Measurements from ENCODE around the gene PIP4K2C.
"Not testable (repeated sequence)": the region's sequence is repeated elsewhere in the genome, so short reads cannot be mapped to it uniquely, and the experiment has no call there.

The PIP4K2C gene

GRCh38 chr12:57558864-57559263 lies 32.1 kb upstream of the PIP4K2C start:
- in situ Hi-C loops (cut with MboI; ENCODE audit: low sequenced_read_pairs) = no loop called here

GRCh38 chr12:57560516-57560915 lies 30.5 kb upstream of the PIP4K2C start:
- in situ Hi-C loops (cut with MboI; ENCODE audit: low sequenced_read_pairs) = no loop called here

DNA sequence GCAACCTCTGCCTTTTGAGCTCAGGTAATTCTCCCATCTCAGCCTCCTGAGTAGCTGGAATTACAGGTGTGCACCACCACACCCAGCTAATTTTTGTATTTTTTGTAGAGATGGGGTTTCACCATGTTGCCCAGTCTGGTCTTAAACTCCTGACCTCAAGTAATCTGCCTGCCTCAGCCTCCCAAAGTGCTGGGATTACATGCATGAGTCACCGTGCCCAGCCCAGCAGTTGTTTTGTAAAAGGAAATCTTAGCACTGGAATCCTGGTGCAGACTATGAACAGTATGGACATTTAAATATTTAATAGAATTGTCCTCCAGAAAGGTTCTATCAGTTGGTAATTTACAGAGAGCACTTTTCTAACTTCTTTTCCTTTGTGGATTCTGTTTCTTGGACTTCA lies 29.9 kb upstream of the PIP4K2C start:
- in situ Hi-C loops (cut with MboI; ENCODE audit: low sequenced_read_pairs) = not testable (repeated sequence)

DNA sequence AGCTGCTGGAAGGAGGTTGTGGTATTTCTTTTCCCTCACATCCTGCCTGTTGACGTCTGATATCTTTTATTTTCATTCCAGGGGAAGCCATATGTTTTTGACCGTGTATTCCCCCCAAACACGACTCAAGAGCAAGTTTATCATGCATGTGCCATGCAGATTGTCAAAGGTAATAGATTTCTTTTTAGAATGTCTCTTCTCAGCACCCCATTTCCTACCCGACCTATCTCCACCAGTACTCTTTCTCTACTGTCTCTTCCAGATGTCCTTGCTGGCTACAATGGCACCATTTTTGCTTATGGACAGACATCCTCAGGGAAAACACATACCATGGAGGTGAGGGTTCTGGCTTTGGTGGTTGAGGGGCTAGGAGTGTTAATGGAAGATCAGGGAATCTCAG lies 27.6 kb upstream of the PIP4K2C start:
- in situ Hi-C loops (cut with MboI; ENCODE audit: low sequenced_read_pairs) = no loop called here

GRCh38 chr12:57564178-57564740 lies 26.7 kb upstream of the PIP4K2C start:
- in situ Hi-C loops (cut with MboI; ENCODE audit: low sequenced_read_pairs) = no loop called here

DNA sequence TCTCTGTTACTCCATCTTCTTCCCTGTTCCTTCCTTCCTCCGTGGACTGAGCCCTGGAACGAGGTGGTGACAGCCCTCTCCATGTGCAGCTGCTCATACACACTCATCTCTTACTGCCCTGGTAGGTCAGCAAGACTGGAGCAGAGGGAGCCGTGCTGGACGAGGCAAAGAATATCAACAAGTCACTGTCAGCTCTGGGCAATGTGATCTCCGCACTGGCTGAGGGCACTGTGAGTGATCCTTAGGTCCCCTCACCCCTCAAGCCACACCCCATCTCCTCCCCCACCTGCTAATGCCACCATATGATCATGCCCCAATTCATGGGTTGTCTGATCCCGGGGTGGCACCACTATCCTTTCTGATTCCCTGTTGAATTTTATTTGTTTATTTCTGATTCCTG lies 22.2 kb upstream of the PIP4K2C start:
- in situ Hi-C loops (cut with MboI; ENCODE audit: low sequenced_read_pairs) = no loop called here

GRCh38 chr12:57569858-57570257 lies 21.1 kb upstream of the PIP4K2C start:
- in situ Hi-C loops (cut with MboI; ENCODE audit: low sequenced_read_pairs) = no loop called here

- in situ Hi-C loops (cut with MboI; ENCODE audit: low sequenced_read_pairs) = not testable (repeated sequence)
Measured at GRCh38 chr12:57570438-57570837, 20.6 kb upstream of the PIP4K2C start.

- in situ Hi-C loops (cut with MboI; ENCODE audit: low sequenced_read_pairs) = no loop called here
Measured at GRCh38 chr12:57571926-57572762, 18.8 kb upstream of the PIP4K2C start.

GRCh38 chr12:57574795-57575194 lies 16.2 kb upstream of the PIP4K2C start:
- in situ Hi-C loops (cut with MboI; ENCODE audit: low sequenced_read_pairs) = no loop called here

- in situ Hi-C loops (cut with MboI; ENCODE audit: low sequenced_read_pairs) = no loop called here
Measured at GRCh38 chr12:57575771-57576612, 15.0 kb upstream of the PIP4K2C start.

- in situ Hi-C loops (cut with MboI; ENCODE audit: low sequenced_read_pairs) = no loop called here
Measured at GRCh38 chr12:57576613-57577160, 14.3 kb upstream of the PIP4K2C start.

- in situ Hi-C loops (cut with MboI; ENCODE audit: low sequenced_read_pairs) = no loop called here
Measured at GRCh38 chr12:57577981-57578758, 12.8 kb upstream of the PIP4K2C start.

GRCh38 chr12:57579011-57579410 lies 12.0 kb upstream of the PIP4K2C start:
- in situ Hi-C loops (cut with MboI; ENCODE audit: low sequenced_read_pairs) = no loop called here

DNA sequence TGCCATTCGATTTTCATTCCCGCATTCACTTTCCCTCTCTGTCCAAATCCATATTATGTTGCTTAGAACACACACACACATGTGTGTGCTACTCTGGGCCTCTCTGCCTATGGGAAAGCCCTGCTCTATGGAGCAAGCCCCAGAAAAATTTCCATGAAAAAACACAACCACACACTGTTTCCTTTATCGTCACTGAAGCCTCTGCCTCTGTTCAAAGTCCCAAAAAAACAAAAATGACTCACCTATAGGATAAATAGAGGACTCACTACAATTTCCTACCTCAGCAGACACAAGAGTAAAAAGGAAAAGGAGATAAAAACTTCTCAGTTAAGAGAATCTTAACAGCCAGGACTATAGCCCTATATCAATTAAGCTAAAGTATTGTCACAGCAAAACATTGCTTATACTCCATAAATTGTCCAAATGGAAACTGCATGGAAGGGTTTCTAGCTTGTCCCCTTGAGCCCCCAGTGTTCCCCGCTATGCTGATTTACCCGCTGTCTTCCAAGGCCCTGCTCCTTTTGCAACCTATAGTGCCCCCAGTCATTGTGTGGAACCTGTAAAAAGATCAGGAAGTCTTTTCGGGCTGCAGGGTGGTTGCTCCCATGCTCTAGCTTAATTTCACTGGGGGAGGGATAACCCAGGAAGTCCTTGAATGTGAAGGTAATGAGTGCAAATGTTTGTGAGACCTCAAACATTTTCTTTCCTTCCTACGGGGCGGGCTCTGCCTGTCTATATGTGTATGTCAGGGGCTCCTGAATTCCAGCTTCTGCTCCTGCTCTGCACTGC lies 11.1 kb upstream of the PIP4K2C start:
- in situ Hi-C loops (cut with MboI; ENCODE audit: low sequenced_read_pairs) = no loop called here

DNA sequence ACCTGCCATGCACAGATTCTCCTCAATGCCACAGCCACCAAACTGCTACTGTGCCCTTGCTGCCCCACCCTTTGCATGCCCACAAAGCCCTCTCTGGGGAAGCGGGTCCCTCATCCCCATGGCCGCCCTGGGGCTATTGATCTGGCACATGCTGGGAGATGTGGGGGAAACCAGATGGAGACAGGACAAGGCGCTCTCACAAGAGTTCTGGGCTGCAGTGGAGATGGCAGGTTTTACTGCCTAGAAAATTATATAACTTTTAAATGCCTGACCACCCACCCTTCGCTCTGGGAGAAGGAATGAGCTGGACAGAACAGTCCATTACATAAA lies 10.6 kb upstream of the PIP4K2C start:
- in situ Hi-C loops (cut with MboI; ENCODE audit: low sequenced_read_pairs) = no loop called here

DNA sequence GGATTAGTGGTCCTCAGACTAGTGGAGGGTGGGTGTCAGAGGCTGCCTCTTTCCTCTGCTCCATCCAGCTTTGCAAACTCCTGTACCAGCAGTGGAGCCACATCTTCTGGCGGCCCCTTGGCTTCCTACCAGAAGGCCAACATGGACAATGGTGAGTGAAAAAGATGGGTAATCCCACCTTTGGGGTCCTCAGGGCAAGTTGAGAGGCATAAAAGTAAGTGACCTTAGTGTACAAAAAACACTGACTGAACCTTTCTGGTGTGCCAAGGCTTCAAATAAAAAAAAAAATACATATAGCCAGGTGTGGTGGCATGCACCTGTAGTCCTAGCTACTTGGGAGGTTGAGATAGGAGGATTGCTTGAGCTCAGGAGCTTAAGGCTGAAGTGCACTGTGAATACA lies 9.2 kb upstream of the PIP4K2C start:
- in situ Hi-C loops (cut with MboI; ENCODE audit: low sequenced_read_pairs) = no loop called here

DNA sequence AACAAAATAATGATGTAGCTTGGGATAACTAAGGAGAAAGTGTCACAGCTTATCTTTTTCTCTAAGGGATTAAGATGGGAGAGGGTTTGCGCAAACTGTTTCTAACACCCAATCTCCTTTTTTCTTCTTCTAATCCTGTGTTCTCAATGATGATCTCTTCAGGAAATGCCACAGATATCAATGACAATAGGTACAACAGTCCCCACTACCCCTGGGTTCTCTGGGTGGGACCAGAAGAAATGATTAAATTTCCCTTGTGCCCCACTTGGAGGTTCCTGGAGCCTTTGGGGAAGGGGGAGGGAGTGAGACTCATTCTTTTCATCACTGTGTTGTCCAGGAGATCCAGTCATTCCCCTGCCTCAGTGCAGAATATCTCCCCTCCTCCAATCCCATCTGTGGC lies 8.6 kb upstream of the PIP4K2C start:
- in situ Hi-C loops (cut with MboI; ENCODE audit: low sequenced_read_pairs) = no loop called here

DNA sequence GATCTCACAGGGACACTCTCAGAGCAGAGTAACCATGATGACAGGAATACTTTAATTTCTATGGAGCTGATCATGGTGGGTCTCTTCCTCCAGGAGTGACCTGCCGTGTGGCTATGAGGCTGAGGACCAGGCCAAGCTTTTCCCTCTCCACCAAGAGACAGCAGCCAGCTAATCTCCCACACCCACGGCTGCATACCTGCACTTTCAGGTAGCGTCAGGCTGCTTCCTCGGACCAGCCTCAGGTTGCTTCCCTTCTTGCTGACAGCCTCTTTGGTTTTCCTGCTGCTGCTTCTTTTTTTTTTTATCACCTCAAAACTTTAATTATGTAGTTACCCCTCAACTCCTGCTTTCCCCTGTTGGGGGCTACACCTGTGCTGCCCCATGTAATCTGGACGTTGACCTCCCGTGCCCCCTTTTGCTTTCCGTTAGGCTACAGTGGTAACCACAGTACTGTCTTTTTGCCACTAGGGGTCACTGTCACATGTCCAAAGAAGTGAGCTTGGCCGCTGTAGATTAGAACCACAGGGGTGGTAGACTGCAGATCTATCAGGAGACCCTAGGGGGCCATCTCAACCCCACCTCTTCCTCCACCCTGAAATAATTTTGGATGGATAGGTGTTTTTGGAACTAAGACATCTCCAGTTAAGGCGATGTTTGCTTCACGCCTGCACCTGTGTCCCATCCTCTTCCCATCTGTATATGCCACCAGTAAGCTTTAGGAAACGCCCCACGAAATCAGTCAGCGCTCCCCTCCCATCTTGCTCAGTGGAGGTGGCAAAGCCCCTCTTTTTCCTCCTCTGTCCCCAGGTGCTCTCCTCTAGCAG lies 7.8 kb upstream of the PIP4K2C start:
- in situ Hi-C loops (cut with MboI; ENCODE audit: low sequenced_read_pairs) = no loop called here
